Amniotic stem cell (primary cell): ENCODE results near the gene BTBD3.

Experiments used
- DNase-seq: peaks from one replicate; lab custom pipeline; 2025; lab: John Stamatoyannopoulos, UW

BTBD3 gene

GRCh38 chr20:11918391-11918845 lies 725 bp downstream of the BTBD3 start:
- DNase-seq = no peak

GRCh38 chr20:11918981-11919380 lies 1.3 kb downstream of the BTBD3 start:
- DNase-seq = no peak

GRCh38 chr20:11919581-11919980 lies 1.9 kb downstream of the BTBD3 start:
- no peak for DNase-seq

- DNase-seq = no peak
Measured at GRCh38 chr20:11920083-11920482, 2.4 kb downstream of the BTBD3 start.

- DNase-seq = no peak
Measured at GRCh38 chr20:11921321-11921720, 3.6 kb downstream of the BTBD3 start.

GRCh38 chr20:11922561-11922960 lies 4.9 kb downstream of the BTBD3 start:
- DNase-seq = no peak

GRCh38 chr20:11924923-11925322 lies 7.2 kb downstream of the BTBD3 start:
- DNase-seq = no peak

- no peak for DNase-seq
Measured at GRCh38 chr20:11926292-11926998, 8.8 kb downstream of the BTBD3 start.

GRCh38 chr20:11929947-11930346 lies 12.3 kb downstream of the BTBD3 start:
- no peak for DNase-seq

GRCh38 chr20:11935212-11936154 lies 17.8 kb downstream of the BTBD3 start:
- DNase-seq = no peak

GRCh38 chr20:11936157-11936556 lies 18.5 kb downstream of the BTBD3 start:
- no peak for DNase-seq

- no peak for DNase-seq
Measured at GRCh38 chr20:11937230-11937629, 19.5 kb downstream of the BTBD3 start.

GRCh38 chr20:11941593-11942246 lies 24.0 kb downstream of the BTBD3 start:
- no peak for DNase-seq

- DNase-seq = no peak
Measured at GRCh38 chr20:11943778-11944177, 26.1 kb downstream of the BTBD3 start.

GRCh38 chr20:11948806-11949205 lies 31.1 kb downstream of the BTBD3 start:
- DNase-seq = no peak

GRCh38 chr20:11949711-11950110 lies 32.0 kb downstream of the BTBD3 start:
- no peak for DNase-seq

- DNase-seq = no peak
Measured at GRCh38 chr20:11951696-11952095, 34.0 kb downstream of the BTBD3 start.

GRCh38 chr20:11952639-11953038 lies 34.9 kb downstream of the BTBD3 start:
- DNase-seq = no peak

GRCh38 chr20:11957911-11958310 lies 40.2 kb downstream of the BTBD3 start:
- no peak for DNase-seq

- DNase-seq = no peak
Measured at GRCh38 chr20:11958855-11959254, 41.2 kb downstream of the BTBD3 start.

- DNase-seq = no peak
Measured at GRCh38 chr20:11965602-11966001, 47.9 kb downstream of the BTBD3 start.

GRCh38 chr20:11966186-11966585 lies 48.5 kb downstream of the BTBD3 start:
- DNase-seq = no peak
